ENCODE results near the gene UBE2E2. TPM values are rescaled to one million over a fixed set of nuclear protein-coding genes. Genes with fewer than 3 reads are reported as not detected.

The UBE2E2 gene
- total and polyA plus RNA-seq, 7 experiments from 2014 or later, result 2.4 to 28.8 (median 15.3) TPM

- peaks cover 0 to 19% (median 12%) of the 10 kb centered on the region in 7 donors for H3K4me1 Mint-ChIP-seq
- CTCF ChIA-PET, result no interaction called here
- intact Hi-C loops (cut with micrococcal nuclease), result no loop called here
- ATAC-seq (no peak), DNase-seq (no peak)
- Histone ChIP-seq H3K27me3 (ENCODE audit: control insufficient read depth in 2 of 2, insufficient read depth in 2 of 2, low read length in 2 of 2) (no peaks in the 10 kb centered on the region), H3K9me3 (ENCODE audit: control insufficient read depth in 2 of 3, low read length in 3 of 3) (no peaks in the 10 kb centered on the region), H3K4me1 (ENCODE audit: control insufficient read depth in 2 of 2, insufficient read depth in 2 of 2, low read length in 2 of 2) (no peaks in the 10 kb centered on the region), H3K27ac (ENCODE audit: low read depth, low read length) (no peak overlapping the region), H3K36me3 (ENCODE audit: control insufficient read depth in 2 of 3, insufficient read depth in 3 of 3, low read length in 3 of 3) (no peaks in the 10 kb centered on the region), H3K4me3 (ENCODE audit: low read length) (no peak overlapping the region)
- H3K4me3 Mint-ChIP-seq, result no peak overlapping the region
- peaks cover 0 to 3% (median 0%) of the 10 kb centered on the region in 5 donors for H3K27me3 Mint-ChIP-seq
- POLR2A ChIA-PET, result no interaction called here
- H3K27ac Mint-ChIP-seq, result no peak overlapping the region
- H3K36me3 Mint-ChIP-seq, result peaks cover 0 to 12% (median 0%) of the 10 kb centered on the region in 5 donors
- peaks cover 0 to 8% (median 0%) of the 10 kb centered on the region in 11 donors for H3K9me3 Mint-ChIP-seq
These were observed 252.6 kb downstream of the UBE2E2 start for GRCh38 chr3:23455775-23456174.

GRCh38 chr3:23457697-23458096 is 254.6 kb downstream of the UBE2E2 start:
- ChIA-PET POLR2A (no interaction called here), CTCF (interaction anchor here (0.6 kb wide), 1 partner anchor 290 kb away, joined by 3 read pairs; no protein-coding TSS in a partner anchor)
- Mint-ChIP-seq H3K9me3 (peaks cover 0 to 8% (median 0%) of the 10 kb centered on the region in 11 donors), H3K4me1 (peaks cover 0 to 19% (median 12%) of the 10 kb centered on the region in 7 donors), H3K36me3 (peaks cover 0 to 12% (median 0%) of the 10 kb centered on the region in 5 donors), H3K27me3 (peaks cover 0 to 2% (median 0%) of the 10 kb centered on the region in 5 donors), H3K27ac (peak overlapping the region in 1 of 9 donors; percentile 14), H3K4me3 (no peak overlapping the region)
- H3K27ac ChIP-seq (ENCODE audit: low read depth, low read length), result no peak overlapping the region
- no peaks in the 10 kb centered on the region for H3K27me3 ChIP-seq (ENCODE audit: control insufficient read depth in 2 of 2, insufficient read depth in 2 of 2, low read length in 2 of 2)
- no peak for DNase-seq
- H3K4me3 ChIP-seq (ENCODE audit: low read length), result no peak overlapping the region
- ATAC-seq, result no peak
- no peaks in the 10 kb centered on the region for H3K4me1 ChIP-seq (ENCODE audit: control insufficient read depth in 2 of 2, insufficient read depth in 2 of 2, low read length in 2 of 2)
- H3K36me3 ChIP-seq (ENCODE audit: control insufficient read depth in 2 of 3, insufficient read depth in 3 of 3, low read length in 3 of 3), result no peaks in the 10 kb centered on the region
- no peaks in the 10 kb centered on the region for H3K9me3 ChIP-seq (ENCODE audit: control insufficient read depth in 2 of 3, low read length in 3 of 3)
- intact Hi-C loops (cut with micrococcal nuclease), result no loop called here

DNA sequence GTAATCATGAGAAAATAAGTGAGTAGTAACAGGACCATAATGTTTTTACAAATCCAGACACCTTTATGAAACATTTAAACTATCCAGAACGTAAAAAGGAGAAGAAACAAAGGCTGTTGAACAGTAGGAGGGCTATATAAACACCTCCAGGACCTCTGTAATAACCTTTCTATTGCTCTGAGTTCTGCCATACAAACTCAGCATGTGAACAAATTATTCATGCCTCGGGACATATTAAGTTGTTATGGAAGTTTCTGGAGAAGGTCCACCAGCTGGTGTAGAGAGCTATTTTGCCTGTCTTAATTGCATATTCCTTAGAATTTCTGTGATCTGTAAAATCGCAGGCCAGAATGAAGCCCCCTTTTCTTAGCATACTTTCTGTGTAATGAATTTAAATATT is 256.3 kb downstream of the UBE2E2 start:
- intact Hi-C loops (cut with micrococcal nuclease), result no loop called here

DNA sequence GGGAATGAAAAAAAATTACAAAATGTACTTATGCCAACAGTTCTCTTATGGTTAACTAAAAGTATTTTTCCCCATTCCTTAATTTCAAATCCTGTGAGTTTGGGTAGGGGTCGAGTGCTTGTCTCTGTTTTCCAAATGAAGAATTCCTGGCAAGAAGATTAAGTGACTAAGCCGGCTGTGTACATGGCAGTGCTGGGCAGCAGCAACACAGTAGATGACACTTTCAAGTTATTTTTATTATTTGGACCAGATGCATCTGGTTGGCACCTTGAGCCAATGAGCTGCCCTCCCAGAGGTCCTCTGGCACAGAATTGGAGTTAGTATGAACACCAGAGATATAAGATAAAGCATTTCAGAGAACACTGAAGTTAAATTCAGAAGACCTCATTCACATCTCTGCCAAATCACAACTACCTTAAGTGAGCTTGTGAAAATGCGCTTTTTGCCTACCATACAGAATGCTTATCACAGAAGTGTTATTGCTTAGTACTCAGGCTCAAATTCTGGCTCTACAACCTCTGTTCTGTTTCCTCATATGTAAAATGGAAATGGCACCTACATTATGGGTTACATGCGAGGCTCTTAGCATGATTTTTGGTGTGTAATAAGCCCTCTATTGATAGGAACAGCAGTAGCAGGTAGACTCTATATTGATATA is 256.9 kb downstream of the UBE2E2 start:
- no peaks in the 10 kb centered on the region for H3K36me3 ChIP-seq (ENCODE audit: control insufficient read depth in 2 of 3, insufficient read depth in 3 of 3, low read length in 3 of 3)
- Mint-ChIP-seq H3K4me1 (peaks cover 0 to 17% (median 12%) of the 10 kb centered on the region in 7 donors), H3K27ac (no peak overlapping the region), H3K4me3 (no peak overlapping the region), H3K9me3 (peaks cover 0 to 8% (median 0%) of the 10 kb centered on the region in 11 donors), H3K36me3 (peaks cover 0 to 12% (median 0%) of the 10 kb centered on the region in 5 donors), H3K27me3 (peaks cover 0 to 2% (median 0%) of the 10 kb centered on the region in 5 donors)
- no peak overlapping the region for H3K27ac ChIP-seq (ENCODE audit: low read depth, low read length)
- no peaks in the 10 kb centered on the region for H3K9me3 ChIP-seq (ENCODE audit: control insufficient read depth in 2 of 3, low read length in 3 of 3)
- no peak overlapping the region for H3K4me3 ChIP-seq (ENCODE audit: low read length)
- POLR2A ChIA-PET, result no interaction called here
- CTCF ChIA-PET, result no interaction called here
- no peaks in the 10 kb centered on the region for H3K4me1 ChIP-seq (ENCODE audit: control insufficient read depth in 2 of 2, insufficient read depth in 2 of 2, low read length in 2 of 2)
- H3K27me3 ChIP-seq (ENCODE audit: control insufficient read depth in 2 of 2, insufficient read depth in 2 of 2, low read length in 2 of 2), result no peaks in the 10 kb centered on the region
- DNase-seq (no peak), ATAC-seq (no peak)
- intact Hi-C loops (cut with micrococcal nuclease), result no loop called here

More for the DNA sequence above, 256.3 kb downstream of the UBE2E2 start:
- H3K27me3 Mint-ChIP-seq, result peaks cover 0 to 2% (median 0%) of the 10 kb centered on the region in 5 donors
- H3K4me1 Mint-ChIP-seq, result peaks cover 0 to 17% (median 12%) of the 10 kb centered on the region in 7 donors
- H3K4me3 Mint-ChIP-seq, result no peak overlapping the region
- H3K9me3 Mint-ChIP-seq, result peaks cover 0 to 8% (median 0%) of the 10 kb centered on the region in 11 donors
- DNase-seq (no peak), ATAC-seq (no peak)
- H3K27ac ChIP-seq (ENCODE audit: low read depth, low read length), result no peak overlapping the region
- no peak overlapping the region for H3K27ac Mint-ChIP-seq
- H3K4me3 ChIP-seq (ENCODE audit: low read length), result no peak overlapping the region
- H3K27me3 ChIP-seq (ENCODE audit: control insufficient read depth in 2 of 2, insufficient read depth in 2 of 2, low read length in 2 of 2), result no peaks in the 10 kb centered on the region
- ChIA-PET POLR2A (no interaction called here), CTCF (no interaction called here)
- H3K36me3 ChIP-seq (ENCODE audit: control insufficient read depth in 2 of 3, insufficient read depth in 3 of 3, low read length in 3 of 3), result no peaks in the 10 kb centered on the region
- H3K4me1 ChIP-seq (ENCODE audit: control insufficient read depth in 2 of 2, insufficient read depth in 2 of 2, low read length in 2 of 2), result no peaks in the 10 kb centered on the region
- no peaks in the 10 kb centered on the region for H3K9me3 ChIP-seq (ENCODE audit: control insufficient read depth in 2 of 3, low read length in 3 of 3)
- H3K36me3 Mint-ChIP-seq, result peaks cover 0 to 12% (median 0%) of the 10 kb centered on the region in 5 donors

DNA sequence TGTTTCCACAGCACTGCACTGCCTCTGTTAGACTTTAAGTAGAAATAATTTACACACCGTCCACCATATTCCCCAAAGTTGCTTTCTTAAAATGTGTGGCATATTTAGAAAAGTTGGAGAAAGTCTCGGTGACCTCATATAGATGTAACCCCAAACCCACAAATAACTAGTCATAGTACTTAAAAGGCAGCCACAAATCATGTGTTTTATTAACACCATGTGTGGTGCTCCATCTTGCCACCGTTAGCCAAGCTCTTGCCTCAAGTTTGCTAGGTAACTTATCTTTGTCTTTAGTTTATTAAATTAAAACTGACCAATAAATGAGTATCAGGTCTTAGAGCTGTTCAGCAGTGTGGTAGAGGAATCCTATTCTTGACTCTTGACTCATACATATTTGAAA is 257.9 kb downstream of the UBE2E2 start:
- ATAC-seq, result no peak
- H3K4me1 Mint-ChIP-seq, result peaks cover 0 to 16% (median 12%) of the 10 kb centered on the region in 7 donors
- no peaks in the 10 kb centered on the region for H3K4me1 ChIP-seq (ENCODE audit: control insufficient read depth in 2 of 2, insufficient read depth in 2 of 2, low read length in 2 of 2)
- H3K27ac Mint-ChIP-seq, result no peak overlapping the region
- CTCF ChIA-PET, result interaction anchor here (0.6 kb wide), 1 partner anchor 66 kb away, joined by 3 read pairs; no protein-coding TSS in a partner anchor
- DNase-seq, result no peak
- POLR2A ChIA-PET, result no interaction called here
- H3K36me3 Mint-ChIP-seq, result peaks cover 0 to 9% (median 0%) of the 10 kb centered on the region in 5 donors
- no peak overlapping the region for H3K4me3 Mint-ChIP-seq
- no peak overlapping the region for H3K4me3 ChIP-seq (ENCODE audit: low read length)
- no peaks in the 10 kb centered on the region for H3K9me3 ChIP-seq (ENCODE audit: control insufficient read depth in 2 of 3, low read length in 3 of 3)
- no peaks in the 10 kb centered on the region for H3K36me3 ChIP-seq (ENCODE audit: control insufficient read depth in 2 of 3, insufficient read depth in 3 of 3, low read length in 3 of 3)
- H3K9me3 Mint-ChIP-seq, result peaks cover 0 to 8% (median 0%) of the 10 kb centered on the region in 11 donors
- intact Hi-C loops (cut with micrococcal nuclease), result no loop called here
- no peaks in the 10 kb centered on the region for H3K27me3 ChIP-seq (ENCODE audit: control insufficient read depth in 2 of 2, insufficient read depth in 2 of 2, low read length in 2 of 2)
- H3K27ac ChIP-seq (ENCODE audit: low read depth, low read length), result no peak overlapping the region
- peaks cover 0 to 2% (median 0%) of the 10 kb centered on the region in 5 donors for H3K27me3 Mint-ChIP-seq

GRCh38 chr3:23463791-23464190 is 260.7 kb downstream of the UBE2E2 start:
- POLR2A ChIA-PET, result no interaction called here

More at GRCh38 chr3:23463791-23464190, 260.7 kb downstream of the UBE2E2 start:
- no peak overlapping the region for H3K27ac ChIP-seq (ENCODE audit: low read depth, low read length)
- H3K27me3 ChIP-seq (ENCODE audit: control insufficient read depth in 2 of 2, insufficient read depth in 2 of 2, low read length in 2 of 2), result no peaks in the 10 kb centered on the region
- no peaks in the 10 kb centered on the region for H3K4me1 ChIP-seq (ENCODE audit: control insufficient read depth in 2 of 2, insufficient read depth in 2 of 2, low read length in 2 of 2)
- ATAC-seq, result no peak
- Mint-ChIP-seq H3K9me3 (peaks cover 4 to 20% (median 14%) of the 10 kb centered on the region in 11 donors), H3K36me3 (peaks cover 0 to 13% (median 10%) of the 10 kb centered on the region in 5 donors), H3K4me1 (peaks cover 0 to 3% (median 0%) of the 10 kb centered on the region in 7 donors), H3K27ac (no peak overlapping the region), H3K4me3 (no peak overlapping the region), H3K27me3 (peaks cover 0 to 1% (median 0%) of the 10 kb centered on the region in 5 donors)
- CTCF ChIA-PET, result no interaction called here
- intact Hi-C loops (cut with micrococcal nuclease), result no loop called here
- H3K9me3 ChIP-seq (ENCODE audit: control insufficient read depth in 2 of 3, low read length in 3 of 3), result no peaks in the 10 kb centered on the region
- DNase-seq, result no peak
- H3K36me3 ChIP-seq (ENCODE audit: control insufficient read depth in 2 of 3, insufficient read depth in 3 of 3, low read length in 3 of 3), result no peaks in the 10 kb centered on the region
- H3K4me3 ChIP-seq (ENCODE audit: low read length), result no peak overlapping the region
